ENCODE results near the gene C16orf89. TPM values are rescaled to one million over a fixed set of nuclear protein-coding genes. Genes with fewer than 3 reads are reported as not detected.

Gene C16orf89
- total and polyA plus RNA-seq, 7 donors: 2.5 to 15.7 (median 6.6) TPM

DNA sequence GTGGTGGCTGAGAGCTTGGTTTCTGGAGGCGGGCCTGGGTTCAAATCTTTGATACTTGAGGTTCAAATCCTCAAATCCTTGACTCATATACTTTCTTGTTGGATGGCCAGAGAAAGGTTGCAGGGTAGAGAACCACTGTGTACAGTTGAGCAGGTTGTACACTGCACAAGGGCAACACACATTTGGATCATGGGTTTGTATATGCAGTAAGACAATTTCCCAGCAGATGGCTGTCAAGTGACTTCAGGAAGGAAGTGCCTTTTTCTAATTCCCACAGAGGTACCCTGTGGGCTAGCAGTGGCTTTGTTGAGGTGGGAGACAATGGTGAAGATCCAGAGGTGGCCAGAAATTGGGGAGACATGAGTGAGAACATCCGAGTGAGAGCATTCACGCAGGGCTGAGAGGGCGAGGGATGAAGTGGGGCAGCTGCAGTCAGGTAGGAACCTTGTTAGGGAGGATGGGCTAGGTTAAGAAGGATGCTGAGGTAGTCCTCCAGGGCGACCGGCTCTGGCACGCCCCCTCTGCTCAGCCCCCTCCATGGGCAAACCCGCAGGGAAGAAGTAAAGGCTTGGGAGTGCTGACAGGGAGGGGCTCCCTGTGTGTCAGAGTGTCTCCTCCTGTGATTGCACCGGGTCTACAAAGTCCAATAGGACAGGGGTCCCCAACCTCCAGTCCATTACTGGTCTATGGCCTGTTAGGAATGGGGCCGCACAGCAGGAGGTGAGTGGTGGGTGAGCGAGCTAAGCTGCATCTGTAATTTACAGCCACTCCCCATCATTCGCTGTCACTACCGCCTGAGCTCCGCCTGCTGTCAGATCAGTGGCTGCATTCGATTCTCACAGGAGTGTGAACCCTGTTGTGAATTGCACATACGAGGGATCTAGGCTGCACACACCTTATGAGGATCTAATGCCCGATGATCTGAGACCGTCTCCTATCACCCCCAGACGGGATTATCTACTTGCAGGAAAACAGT lies 2.7 kb downstream of the C16orf89 start:
- intact Hi-C loops (cut with DNase I): no loop called here
- H3K4me3 ChIP-seq: no peak overlapping the region
- no peaks in the 10 kb centered on the region for H3K27me3 ChIP-seq
- H3K27ac ChIP-seq: no peak overlapping the region
- DNase-seq: peak; percentile 50
- peaks cover 0 to 10% (median 3%) of the 10 kb centered on the region in 4 donors for H3K4me1 ChIP-seq
- no peaks in the 10 kb centered on the region for H3K9me3 ChIP-seq
- no peaks in the 10 kb centered on the region for H3K36me3 ChIP-seq
- TF ChIP-seq POLR2AphosphoS5 (IDR thresholded peaks at IDR 0.05) (no peak), POLR2A (IDR thresholded peaks at IDR 0.05) (no peak), EP300 (IDR thresholded peaks at IDR 0.05) (no peak)
- TF ChIP-seq, protein P1, sequence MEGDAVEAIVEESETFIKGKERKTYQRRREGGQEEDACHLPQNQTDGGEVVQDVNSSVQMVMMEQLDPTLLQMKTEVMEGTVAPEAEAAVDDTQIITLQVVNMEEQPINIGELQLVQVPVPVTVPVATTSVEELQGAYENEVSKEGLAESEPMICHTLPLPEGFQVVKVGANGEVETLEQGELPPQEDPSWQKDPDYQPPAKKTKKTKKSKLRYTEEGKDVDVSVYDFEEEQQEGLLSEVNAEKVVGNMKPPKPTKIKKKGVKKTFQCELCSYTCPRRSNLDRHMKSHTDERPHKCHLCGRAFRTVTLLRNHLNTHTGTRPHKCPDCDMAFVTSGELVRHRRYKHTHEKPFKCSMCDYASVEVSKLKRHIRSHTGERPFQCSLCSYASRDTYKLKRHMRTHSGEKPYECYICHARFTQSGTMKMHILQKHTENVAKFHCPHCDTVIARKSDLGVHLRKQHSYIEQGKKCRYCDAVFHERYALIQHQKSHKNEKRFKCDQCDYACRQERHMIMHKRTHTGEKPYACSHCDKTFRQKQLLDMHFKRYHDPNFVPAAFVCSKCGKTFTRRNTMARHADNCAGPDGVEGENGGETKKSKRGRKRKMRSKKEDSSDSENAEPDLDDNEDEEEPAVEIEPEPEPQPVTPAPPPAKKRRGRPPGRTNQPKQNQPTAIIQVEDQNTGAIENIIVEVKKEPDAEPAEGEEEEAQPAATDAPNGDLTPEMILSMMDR (IDR thresholded peaks at IDR 0.05): no peak
- WGBS, 2 donors: 32 to 64% methylated on average over 19 of the region's 19 CpGs

DNA sequence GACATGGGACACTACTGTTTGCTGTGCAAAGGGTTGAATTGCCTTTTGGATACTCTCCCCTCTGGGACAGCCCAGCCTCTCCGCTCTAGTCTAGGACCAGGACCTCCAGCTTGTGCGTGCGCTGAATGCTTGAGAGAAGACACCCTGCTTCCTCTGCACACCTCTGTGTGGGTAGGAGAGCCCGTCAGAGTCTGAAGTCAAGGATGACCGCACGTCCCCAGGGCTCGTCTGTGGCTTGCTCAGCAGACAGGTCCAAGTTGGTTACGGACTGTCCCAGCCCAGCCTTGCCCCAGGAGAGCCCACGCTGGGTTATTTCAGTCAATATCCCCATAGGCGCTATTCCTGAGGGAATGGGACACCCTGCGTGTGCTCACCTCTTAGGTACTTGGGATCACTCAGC lies 3.7 kb downstream of the C16orf89 start:
- H3K27me3 ChIP-seq: no peaks in the 10 kb centered on the region
- TF ChIP-seq EP300 (IDR thresholded peaks at IDR 0.05): no peak
- TF ChIP-seq POLR2A (IDR thresholded peaks at IDR 0.05): no peak
- TF ChIP-seq POLR2AphosphoS5 (IDR thresholded peaks at IDR 0.05): no peak
- TF ChIP-seq, protein P1 (IDR thresholded peaks at IDR 0.05): no peak
- no peak overlapping the region for H3K4me3 ChIP-seq
- intact Hi-C loops (cut with DNase I): no loop called here
- H3K36me3 ChIP-seq: no peaks in the 10 kb centered on the region
- WGBS, 2 donors: 84 to 92% methylated on average over 11 of the region's 11 CpGs
- H3K4me1 ChIP-seq: peaks cover 0 to 10% (median 3%) of the 10 kb centered on the region in 4 donors
- peak; percentile 36 for DNase-seq
- no peaks in the 10 kb centered on the region for H3K9me3 ChIP-seq
- H3K27ac ChIP-seq: no peak overlapping the region

DNA sequence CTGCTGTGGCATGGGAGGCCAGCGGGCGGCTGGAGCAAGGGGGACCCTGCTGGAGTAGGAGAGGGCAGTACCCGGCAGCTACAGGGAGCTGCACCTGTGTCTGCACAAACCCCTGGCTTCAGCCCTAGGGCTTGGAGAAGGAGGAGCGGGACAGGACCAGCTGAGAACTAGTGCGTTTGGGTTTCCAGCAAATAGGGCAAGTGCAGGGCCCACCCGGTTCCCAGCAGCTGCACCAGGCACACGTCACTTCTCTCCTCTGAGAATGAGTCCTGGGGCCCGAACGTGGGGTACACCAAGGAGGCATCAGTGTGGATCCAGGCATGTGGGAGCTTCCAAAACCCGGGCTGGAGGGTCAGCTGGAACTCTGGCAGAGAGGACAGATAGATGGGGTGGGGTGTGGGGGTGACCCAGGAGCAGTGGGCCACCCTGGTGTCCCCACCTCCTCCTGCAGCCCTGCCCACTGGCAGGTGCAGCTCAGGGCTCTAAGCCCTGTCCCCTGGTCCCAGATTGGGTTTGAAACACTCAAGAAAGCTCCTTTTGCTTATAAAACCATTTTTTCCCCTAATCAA lies 5.6 kb downstream of the C16orf89 start:
- H3K36me3 ChIP-seq: no peaks in the 10 kb centered on the region
- H3K27me3 ChIP-seq: no peaks in the 10 kb centered on the region
- intact Hi-C loops (cut with DNase I): no loop called here
- H3K4me3 ChIP-seq: no peak overlapping the region
- WGBS, 2 donors: 89 to 92% methylated on average over 10 of the region's 10 CpGs
- H3K9me3 ChIP-seq: no peaks in the 10 kb centered on the region
- H3K27ac ChIP-seq: no peak overlapping the region
- TF ChIP-seq, protein P1 (IDR thresholded peaks at IDR 0.05): no peak
- TF ChIP-seq POLR2AphosphoS5 (IDR thresholded peaks at IDR 0.05) (no peak), POLR2A (IDR thresholded peaks at IDR 0.05) (no peak), EP300 (IDR thresholded peaks at IDR 0.05) (no peak)
- H3K4me1 ChIP-seq: peaks cover 0 to 7% (median 2%) of the 10 kb centered on the region in 4 donors
- peak; percentile 51 for DNase-seq

DNA sequence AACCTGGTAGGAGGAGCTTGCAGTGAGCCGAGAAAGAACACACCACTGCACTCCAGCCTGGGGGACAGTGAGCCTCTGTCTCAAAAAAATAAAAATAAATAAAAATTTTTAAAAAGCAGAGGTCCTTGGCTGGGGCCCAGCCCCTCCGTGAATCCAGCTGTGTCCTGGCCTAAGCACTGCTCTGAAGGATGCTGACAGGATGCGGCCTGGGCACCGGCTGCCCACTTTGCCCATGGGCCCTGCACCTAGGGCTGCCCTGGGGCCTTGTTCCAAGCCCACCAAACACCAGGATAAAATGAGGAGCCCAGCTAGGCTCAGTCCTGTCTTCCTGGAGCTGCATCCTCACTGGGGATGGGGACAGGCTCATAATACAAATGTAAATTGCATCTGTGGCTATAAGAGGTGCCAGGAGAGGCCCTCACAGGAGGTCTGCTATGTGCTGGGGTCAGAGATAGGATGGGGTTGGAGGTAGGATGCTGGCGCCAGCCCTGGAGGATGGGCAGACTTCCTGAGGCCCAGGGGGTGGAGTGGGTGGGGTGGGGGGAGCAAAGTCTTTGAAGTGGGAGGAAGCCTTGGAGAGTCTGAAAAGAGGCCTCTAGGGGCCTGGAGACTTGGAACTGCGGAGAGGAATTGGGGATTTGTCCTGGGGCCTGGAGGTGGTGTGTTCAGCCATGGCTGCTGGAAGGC lies 6.2 kb downstream of the C16orf89 start:
- Histone ChIP-seq H3K27me3 (no peaks in the 10 kb centered on the region), H3K4me3 (no peak overlapping the region), H3K27ac (no peak overlapping the region), H3K9me3 (no peaks in the 10 kb centered on the region), H3K36me3 (no peaks in the 10 kb centered on the region), H3K4me1 (peaks cover 0 to under 1% (median 0%) of the 10 kb centered on the region in 4 donors)
- TF ChIP-seq POLR2A (IDR thresholded peaks at IDR 0.05): no peak
- DNase-seq: peak; percentile 46
- intact Hi-C loops (cut with DNase I): no loop called here
- WGBS, 2 donors: 88 to 95% methylated on average over 6 of the region's 6 CpGs

DNA sequence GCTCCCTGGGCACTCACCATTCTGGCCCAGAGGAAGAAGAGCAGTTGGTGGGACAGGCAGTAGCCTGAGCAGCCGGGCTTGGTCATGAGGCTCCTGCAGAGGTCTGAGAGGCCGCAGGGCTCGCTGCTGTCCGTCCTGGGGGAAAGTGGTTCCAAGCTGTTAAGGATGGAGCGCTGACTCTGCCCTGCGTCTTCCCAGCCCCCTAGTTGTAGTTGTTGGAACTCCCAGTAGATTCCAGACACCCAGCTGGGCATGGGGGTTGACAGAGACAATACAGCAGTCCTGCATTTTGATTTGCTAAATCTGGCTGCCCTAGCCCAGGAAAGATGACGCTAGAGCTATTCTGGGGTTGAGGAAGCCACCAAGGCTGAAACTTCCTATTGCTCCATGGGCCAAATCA lies 7.3 kb downstream of the C16orf89 start:
- Histone ChIP-seq H3K4me3 (no peak overlapping the region), H3K27me3 (no peaks in the 10 kb centered on the region)
- 78 to 90% methylated on average over 7 of the region's 7 CpGs for WGBS, 2 donors

More for the DNA sequence above, 7.3 kb downstream of the C16orf89 start:
- intact Hi-C loops (cut with DNase I): no loop called here
- H3K36me3 ChIP-seq: no peaks in the 10 kb centered on the region
- H3K4me1 ChIP-seq: no peaks in the 10 kb centered on the region
- H3K27ac ChIP-seq: no peak overlapping the region
- H3K9me3 ChIP-seq: no peaks in the 10 kb centered on the region
- TF ChIP-seq EP300 (IDR thresholded peaks at IDR 0.05) (no peak), POLR2A (IDR thresholded peaks at IDR 0.05) (no peak), POLR2AphosphoS5 (IDR thresholded peaks at IDR 0.05) (no peak)
- TF ChIP-seq, protein P1 (IDR thresholded peaks at IDR 0.05): no peak
- DNase-seq: no peak
